B cell (primary cell): ENCODE results near the gene ZNF57.
"Not testable (repeated sequence)": the region's sequence is repeated elsewhere in the genome, so short reads cannot be mapped to it uniquely, and the experiment has no call there.

Source experiments
- EZH2 ChIP-seq: IDR thresholded peaks from 2 replicates; pipeline ENCODE4 v1.6.1; 2012; ENCODE audit warnings: borderline replicate concordance, low read depth, mild to moderate bottlenecking, moderate library complexity, low read length; ENCODE audit not compliant: insufficient read depth, poor library complexity, severe bottlenecking
- TF ChIP-seq, protein P1 (sequence below): fragments of 200-600 bp; IDR thresholded peaks from one replicate; pipeline ENCODE4 v1.8.0; 2022; ENCODE audit warnings: antibody characterized with exemption, mild to moderate bottlenecking

DNA sequence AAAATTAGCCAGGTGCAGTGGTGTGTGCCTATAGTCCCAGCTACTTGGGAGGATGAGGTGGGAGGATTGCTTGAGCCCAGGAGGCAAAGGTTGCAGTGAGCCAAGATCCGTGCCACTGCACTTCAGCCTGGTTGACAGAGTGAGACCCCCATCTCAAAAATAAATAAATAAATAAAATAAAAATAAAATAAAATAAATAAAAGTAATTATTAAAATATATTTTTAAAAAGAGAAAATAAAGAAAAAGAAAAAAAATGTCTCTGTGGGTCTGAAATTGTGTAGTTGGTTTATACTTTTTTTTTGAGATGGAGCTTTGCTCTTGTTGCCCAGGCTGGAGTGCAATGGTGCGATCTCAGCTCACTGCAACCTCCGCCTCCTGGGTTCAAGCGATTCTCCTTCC lies 35.1 kb downstream of the ZNF57 start:
- TF ChIP-seq, protein P1, sequence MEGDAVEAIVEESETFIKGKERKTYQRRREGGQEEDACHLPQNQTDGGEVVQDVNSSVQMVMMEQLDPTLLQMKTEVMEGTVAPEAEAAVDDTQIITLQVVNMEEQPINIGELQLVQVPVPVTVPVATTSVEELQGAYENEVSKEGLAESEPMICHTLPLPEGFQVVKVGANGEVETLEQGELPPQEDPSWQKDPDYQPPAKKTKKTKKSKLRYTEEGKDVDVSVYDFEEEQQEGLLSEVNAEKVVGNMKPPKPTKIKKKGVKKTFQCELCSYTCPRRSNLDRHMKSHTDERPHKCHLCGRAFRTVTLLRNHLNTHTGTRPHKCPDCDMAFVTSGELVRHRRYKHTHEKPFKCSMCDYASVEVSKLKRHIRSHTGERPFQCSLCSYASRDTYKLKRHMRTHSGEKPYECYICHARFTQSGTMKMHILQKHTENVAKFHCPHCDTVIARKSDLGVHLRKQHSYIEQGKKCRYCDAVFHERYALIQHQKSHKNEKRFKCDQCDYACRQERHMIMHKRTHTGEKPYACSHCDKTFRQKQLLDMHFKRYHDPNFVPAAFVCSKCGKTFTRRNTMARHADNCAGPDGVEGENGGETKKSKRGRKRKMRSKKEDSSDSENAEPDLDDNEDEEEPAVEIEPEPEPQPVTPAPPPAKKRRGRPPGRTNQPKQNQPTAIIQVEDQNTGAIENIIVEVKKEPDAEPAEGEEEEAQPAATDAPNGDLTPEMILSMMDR: not testable (repeated sequence)
- TF ChIP-seq EZH2: not testable (repeated sequence)
